A673 (cell line): ENCODE data around the gene C12orf76. TPM values are rescaled to one million over a fixed set of nuclear protein-coding genes. Genes with fewer than 3 reads are reported as not detected.
"Not testable (repeated sequence)": the region's sequence is repeated elsewhere in the genome, so short reads cannot be mapped to it uniquely, and the experiment has no call there.

Experiments used
- BruUV-seq: library from RNA; stranded (reverse); fragments of 400-500 nt; replicated peaks from 2 replicates; lab custom pipeline; 2021; lab: Mats Ljungman, UMichigan
- CTCF ChIA-PET: fragments of 300-600 bp; sonication (Branson Sonifier 250); formaldehyde crosslinking; loops from one replicate; lab custom pipeline; 2022; ENCODE audit warnings: antibody characterized with exemption; lab: Charles Lee
- POLR2A ChIA-PET: fragments of 300-600 bp; sonication (Branson Sonifier 250); formaldehyde crosslinking; loops from one replicate; lab custom pipeline; 2022; ENCODE audit warnings: antibody characterized with exemption; ENCODE audit not compliant: low non-redundant PET; lab: Charles Lee
- DNase-seq: peaks from one replicate; pipeline ENCODE4 v3.0.0-alpha.2; 2015; ENCODE audit warnings: low spot score
- H3K27ac ChIP-seq: fragments of 200-600 bp; sonication (generic); 2 replicates; pipeline ENCODE4 v1.5.1; 2016; ENCODE audit warnings: mixed run types, low read depth, mild to moderate bottlenecking, mixed read lengths, antibody characterized with exemption, low read length; ENCODE audit not compliant: poor library complexity, severe bottlenecking
- H3K27me3 ChIP-seq: fragments of 200-600 bp; sonication (generic); replicated peaks from 2 replicates; pipeline ENCODE4 v1.6.1; 2017; ENCODE audit warnings: mixed run types, low read depth, mild to moderate bottlenecking, mixed read lengths, antibody characterized with exemption, low read length; ENCODE audit not compliant: insufficient read depth, poor library complexity
- H3K36me3 ChIP-seq: fragments of 200-600 bp; sonication (generic); 2 replicates; pipeline ENCODE4 v1.6.1; 2016; ENCODE audit warnings: mixed run types, mild to moderate bottlenecking, mixed read lengths, antibody characterized with exemption, low read length; ENCODE audit not compliant: insufficient read depth, poor library complexity, severe bottlenecking
- H3K4me1 ChIP-seq: fragments of 200-600 bp; sonication (generic); 2 replicates; pipeline ENCODE4 v1.6.1; 2017; ENCODE audit warnings: mixed run types, mild to moderate bottlenecking, mixed read lengths, antibody characterized with exemption, low read length; ENCODE audit not compliant: insufficient read depth, poor library complexity, severe bottlenecking
- H3K4me3 ChIP-seq: fragments of 200-600 bp; sonication (generic); 2 replicates; pipeline ENCODE4 v1.5.1; 2016; ENCODE audit warnings: low read depth, mixed run types, mild to moderate bottlenecking, mixed read lengths, low read length; ENCODE audit not compliant: poor library complexity, severe bottlenecking
- H3K9me3 ChIP-seq: fragments of 200-600 bp; sonication (generic); 2 replicates; pipeline ENCODE4 v1.6.1; 2016; ENCODE audit warnings: mixed run types, low read depth, mild to moderate bottlenecking, mixed read lengths, antibody characterized with exemption, low read length; ENCODE audit not compliant: poor library complexity, severe bottlenecking
- CTCF ChIP-seq: fragments of 300-800, 200-600 bp; sonication (generic); conservative IDR thresholded peaks from 2 replicates; pipeline ENCODE4 v1.5.1; 2017; ENCODE audit warnings: low read depth, mild to moderate bottlenecking, antibody characterized with exemption, low read length, moderate library complexity, mixed read lengths
- EZH2 ChIP-seq: fragments of 200-600 bp; sonication (generic); IDR thresholded peaks from 2 replicates; pipeline ENCODE4 v1.6.1; 2017; ENCODE audit warnings: borderline replicate concordance, low read depth, mild to moderate bottlenecking, mixed read lengths, antibody characterized with exemption, low read length; ENCODE audit not compliant: poor library complexity, severe bottlenecking
- intact Hi-C: fragments of 100-400 bp; cut with micrococcal nuclease; formaldehyde crosslinking; loops from one replicate; pipeline ENCODE4 v1.10.0; 2022; ENCODE audit not compliant: unreplicated experiment
- total RNA-seq: library from RNA; stranded (reverse); gene quantifications from 2 replicates; pipeline ENCODE4 v1.2.3, GENCODE V29; 2021

C12orf76 gene
- total RNA-seq, 1 experiment from 2014 or later: 14.5 TPM

DNA sequence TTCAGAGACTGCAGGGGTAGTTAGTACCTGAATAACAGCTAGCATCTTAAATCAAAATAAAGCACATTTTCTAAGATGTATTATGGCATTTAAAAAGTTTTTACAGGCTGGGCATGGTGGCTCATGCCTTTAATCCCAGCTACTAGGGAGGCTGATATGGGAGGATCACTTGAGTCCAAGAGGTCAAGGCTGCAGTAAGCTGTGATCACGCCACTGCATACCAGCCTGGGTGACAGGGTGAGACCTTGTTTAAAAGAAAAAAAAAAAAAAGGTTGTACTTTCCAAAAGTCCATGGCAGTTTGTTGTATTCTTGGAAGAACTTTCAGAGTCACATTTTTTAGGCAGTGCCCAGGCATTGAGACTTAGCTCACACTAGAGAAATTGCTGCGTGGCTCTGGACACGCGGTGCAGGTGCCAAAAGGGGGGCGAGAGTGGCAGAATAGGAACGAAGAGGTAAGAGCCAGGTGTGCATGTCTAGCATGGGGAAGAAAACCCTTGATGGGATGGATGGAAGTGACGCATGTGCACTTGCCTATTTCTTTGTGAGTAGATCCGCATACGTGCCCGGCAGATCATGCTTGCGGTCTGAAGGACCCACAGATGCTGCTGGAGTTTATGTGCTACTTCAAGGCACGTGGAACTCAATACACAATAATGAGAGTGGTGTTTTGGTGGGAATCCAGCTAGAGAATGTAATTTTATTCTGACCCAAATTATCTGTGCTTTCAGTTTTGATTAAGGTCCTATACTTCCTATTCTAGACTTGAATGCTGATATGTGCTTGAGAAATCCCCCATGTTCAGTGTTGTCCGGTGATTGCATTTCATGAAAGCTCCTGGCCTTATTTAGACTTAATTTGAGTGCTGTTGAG, 37.2 kb downstream of the C12orf76 start:
- intact Hi-C loops: no loop called here
- no TSS peak for BruUV-seq
- no peak for DNase-seq
- Histone ChIP-seq H3K27me3 (no peaks in the 10 kb centered on the region), H3K36me3 (no peaks in the 10 kb centered on the region), H3K9me3 (no peaks in the 10 kb centered on the region), H3K27ac (no peak overlapping the region), H3K4me1 (no peaks in the 10 kb centered on the region), H3K4me3 (no peak overlapping the region)
- POLR2A ChIA-PET: interaction anchor here (0.6 kb wide), 1 partner anchor 166 kb away, joined by 6 read pairs; no protein-coding TSS in a partner anchor
- TF ChIP-seq EZH2: no peak
- TF ChIP-seq CTCF: no peak
- CTCF ChIA-PET: no interaction called here

- BruUV-seq: not testable (repeated sequence)
Observed at GRCh38 chr12:110008681-110009398, 39.5 kb downstream of the C12orf76 start.

DNA sequence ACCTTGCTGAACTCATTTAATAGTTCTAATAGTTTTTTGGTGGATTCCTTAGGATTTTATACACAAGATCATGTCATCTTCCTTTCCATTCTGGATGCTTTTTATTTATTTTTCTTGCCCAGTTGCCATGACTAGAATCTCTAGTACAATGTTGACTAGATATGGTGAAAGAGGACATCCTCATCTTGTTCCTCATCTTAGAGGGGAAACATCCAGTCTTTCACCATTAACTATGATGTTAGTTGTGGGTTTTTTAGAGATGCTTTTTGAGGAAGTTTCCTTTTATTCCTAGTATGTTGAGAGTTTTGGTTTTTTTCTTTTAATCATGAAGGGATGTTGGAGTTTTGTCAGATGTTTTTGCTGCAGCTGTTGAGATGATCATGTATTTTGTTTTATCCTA, 40.4 kb downstream of the C12orf76 start:
- DNase-seq: no peak
- Histone ChIP-seq H3K27ac (no peak overlapping the region), H3K27me3 (no peaks in the 10 kb centered on the region), H3K9me3 (no peaks in the 10 kb centered on the region), H3K4me3 (no peak overlapping the region), H3K4me1 (no peaks in the 10 kb centered on the region), H3K36me3 (no peaks in the 10 kb centered on the region)
- TF ChIP-seq CTCF (no peak), EZH2 (no peak)
- ChIA-PET CTCF (no interaction called here), POLR2A (no interaction called here)
- no TSS peak for BruUV-seq
- intact Hi-C loops: no loop called here

More at GRCh38 chr12:110008681-110009398, 39.5 kb downstream of the C12orf76 start:
- H3K4me1 ChIP-seq, H3K9me3 ChIP-seq, H3K4me3 ChIP-seq, POLR2A ChIA-PET, H3K27me3 ChIP-seq, DNase-seq, CTCF ChIA-PET, H3K27ac ChIP-seq, intact Hi-C loops, H3K36me3 ChIP-seq: not testable (repeated sequence)
